Immature natural killer cell (primary cell): ENCODE data around the gene CNN2. TPM values are rescaled to one million over a fixed set of nuclear protein-coding genes. Genes with fewer than 3 reads are reported as not detected.

Source experiments
- DNase-seq, 3 donors: peaks; one replicate each; pipeline ENCODE4 v3.0.0; 2022; ENCODE audit warnings: mixed read lengths in 1 of 3
- H3K27ac Mint-ChIP-seq, 6 donors: one replicate each; pipeline ENCODE4 v1.8.0; 2020; ENCODE audit warnings: mixed read lengths in 6 of 6, mild to moderate bottlenecking in 5 of 6, inconsistent platforms in 4 of 6, moderate library complexity in 3 of 6
- H3K27me3 Mint-ChIP-seq, 3 donors: one replicate each; pipeline ENCODE4 v1.8.0; 2020 to 2021; ENCODE audit warnings: low read depth in 3 of 3, mild to moderate bottlenecking in 3 of 3, mixed read lengths in 3 of 3, moderate library complexity in 3 of 3, inconsistent platforms in 1 of 3
- H3K36me3 Mint-ChIP-seq, 3 donors: one replicate each; pipeline ENCODE4 v1.8.0; 2020; ENCODE audit warnings: mixed read lengths in 3 of 3, inconsistent platforms in 2 of 3, mild to moderate bottlenecking in 2 of 3
- H3K4me1 Mint-ChIP-seq, 2 donors: one replicate each; pipeline ENCODE4 v1.8.0; 2020; ENCODE audit warnings: inconsistent platforms in 2 of 2, mild to moderate bottlenecking in 2 of 2, mixed read lengths in 2 of 2, moderate library complexity in 1 of 2
- H3K4me3 Mint-ChIP-seq, 5 donors: one replicate each; pipeline ENCODE4 v1.8.0; 2020; ENCODE audit warnings: mild to moderate bottlenecking in 5 of 5, mixed read lengths in 5 of 5, inconsistent platforms in 3 of 5, moderate library complexity in 3 of 5
- H3K9me3 Mint-ChIP-seq, 6 donors: one replicate each; pipeline ENCODE4 v1.8.0; 2020; ENCODE audit warnings: mild to moderate bottlenecking in 6 of 6, mixed read lengths in 6 of 6, inconsistent platforms in 4 of 6, moderate library complexity in 3 of 6
- polyA plus RNA-seq, 3 donors: library from polyadenylated mRNA; unstranded; fragments of 300-500 nt; fragmentation: Illumina TruSeq; gene quantifications; one replicate each; pipeline ENCODE4 v1.2.3, GENCODE V29; 2021

CNN2 gene
- polyA plus RNA-seq, 3 donors from 2014 or later, result 227 to 382 (median 255) TPM

DNA sequence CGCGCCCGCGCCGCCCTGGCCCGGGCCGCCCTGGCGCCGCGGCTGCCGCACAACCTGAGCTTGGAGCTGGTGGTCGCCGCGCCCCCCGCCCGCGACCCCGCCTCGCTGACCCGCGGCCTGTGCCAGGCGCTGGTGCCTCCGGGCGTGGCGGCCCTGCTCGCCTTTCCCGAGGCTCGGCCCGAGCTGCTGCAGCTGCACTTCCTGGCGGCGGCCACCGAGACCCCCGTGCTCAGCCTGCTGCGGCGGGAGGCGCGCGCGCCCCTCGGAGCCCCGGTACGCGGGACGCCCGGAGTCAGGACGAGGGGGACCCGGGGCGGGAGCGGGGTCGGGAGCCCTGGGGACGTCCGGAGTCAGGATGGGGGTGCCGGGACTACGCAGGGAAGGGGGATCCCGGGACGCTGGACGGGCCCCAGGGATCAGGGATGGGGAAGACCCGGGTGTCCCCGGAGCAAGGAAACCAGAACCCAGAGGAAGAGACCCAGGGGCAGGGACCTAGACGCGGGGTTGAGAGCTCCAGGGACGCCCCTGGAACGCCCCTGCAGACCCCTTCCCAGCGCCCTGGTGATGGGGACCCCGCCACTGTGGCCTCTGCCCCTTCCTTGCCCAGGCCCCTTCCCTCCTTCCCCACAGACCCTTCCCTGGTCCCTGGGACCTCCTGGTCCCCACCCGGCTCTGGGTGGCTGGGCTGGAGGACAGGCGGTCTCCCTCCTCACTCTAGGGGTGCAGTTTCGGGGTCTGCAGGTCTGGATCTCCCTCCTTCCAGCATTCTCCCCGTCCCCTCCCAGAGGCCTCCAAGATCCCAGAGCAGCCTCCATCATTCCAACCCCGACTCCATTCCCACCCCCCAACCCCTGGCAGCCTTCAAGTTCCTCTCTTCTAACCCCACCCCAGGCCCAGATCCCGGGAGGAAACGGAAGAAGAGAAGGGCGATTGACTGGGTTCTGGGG lies 25.5 kb upstream of the CNN2 start:
- H3K4me1 Mint-ChIP-seq, result peaks cover 4 to 14% of the 10 kb centered on the region in 2 donors
- no peak for DNase-seq
- no peaks in the 10 kb centered on the region for H3K36me3 Mint-ChIP-seq
- no peaks in the 10 kb centered on the region for H3K9me3 Mint-ChIP-seq
- no peak overlapping the region for H3K27ac Mint-ChIP-seq
- no peak overlapping the region for H3K4me3 Mint-ChIP-seq
- peaks cover 21 to 25% (median 22%) of the 10 kb centered on the region in 3 donors for H3K27me3 Mint-ChIP-seq

GRCh38 chr19:1001538-1002166 lies 24.8 kb upstream of the CNN2 start:
- Mint-ChIP-seq H3K36me3 (no peaks in the 10 kb centered on the region), H3K27ac (no peak overlapping the region)
- DNase-seq, result peak; percentile 56 to 65 (median 63)

GRCh38 chr19:1002600-1002999 lies 23.8 kb upstream of the CNN2 start:
- no peak overlapping the region for H3K4me3 Mint-ChIP-seq

More at GRCh38 chr19:1001538-1002166, 24.8 kb upstream of the CNN2 start:
- Mint-ChIP-seq H3K27me3 (peaks cover 16 to 22% (median 17%) of the 10 kb centered on the region in 3 donors), H3K4me1 (peaks cover under 1 to 10% of the 10 kb centered on the region in 2 donors), H3K9me3 (no peaks in the 10 kb centered on the region), H3K4me3 (no peak overlapping the region)

GRCh38 chr19:1003283-1003682 lies 23.1 kb upstream of the CNN2 start:
- Mint-ChIP-seq H3K9me3 (no peaks in the 10 kb centered on the region), H3K27me3 (peaks cover 6 to 12% (median 7%) of the 10 kb centered on the region in 3 donors), H3K4me3 (no peak overlapping the region), H3K4me1 (peaks cover 0 to 6% of the 10 kb centered on the region in 2 donors), H3K27ac (no peak overlapping the region), H3K36me3 (no peaks in the 10 kb centered on the region)
- no peak for DNase-seq

More at GRCh38 chr19:1002600-1002999, 23.8 kb upstream of the CNN2 start:
- peaks cover 13 to 19% (median 14%) of the 10 kb centered on the region in 3 donors for H3K27me3 Mint-ChIP-seq
- no peaks in the 10 kb centered on the region for H3K9me3 Mint-ChIP-seq
- no peaks in the 10 kb centered on the region for H3K36me3 Mint-ChIP-seq
- H3K27ac Mint-ChIP-seq, result no peak overlapping the region
- DNase-seq, result no peak
- H3K4me1 Mint-ChIP-seq, result peaks cover 0 to 8% of the 10 kb centered on the region in 2 donors

DNA sequence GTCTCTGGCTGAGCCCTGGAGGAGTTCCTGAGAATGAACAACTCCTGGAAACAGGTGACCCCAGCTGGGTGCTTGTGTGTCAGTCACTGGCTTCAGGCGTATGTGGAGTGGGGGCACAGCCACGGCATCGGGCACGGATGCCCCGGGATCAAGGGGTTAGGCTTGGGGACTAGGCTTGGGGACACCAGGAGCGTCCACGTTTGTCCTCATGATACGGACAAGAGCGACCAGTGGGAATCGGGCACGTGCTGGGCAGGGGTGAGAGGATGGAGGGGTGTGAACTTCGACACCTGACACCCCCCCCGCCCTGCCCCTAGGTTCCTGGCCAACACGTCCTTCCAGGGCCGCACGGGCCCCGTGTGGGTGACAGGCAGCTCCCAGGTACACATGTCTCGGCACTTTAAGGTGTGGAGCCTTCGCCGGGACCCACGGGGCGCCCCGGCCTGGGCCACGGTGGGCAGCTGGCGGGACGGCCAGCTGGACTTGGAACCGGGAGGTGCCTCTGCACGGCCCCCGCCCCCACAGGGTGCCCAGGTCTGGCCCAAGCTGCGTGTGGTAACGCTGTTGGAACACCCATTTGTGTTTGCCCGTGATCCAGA lies 22.1 kb upstream of the CNN2 start:
- no peak overlapping the region for H3K4me3 Mint-ChIP-seq
- H3K9me3 Mint-ChIP-seq, result no peaks in the 10 kb centered on the region
- DNase-seq, result no peak
- no peak overlapping the region for H3K27ac Mint-ChIP-seq
- peaks cover 0 to 1% of the 10 kb centered on the region in 2 donors for H3K4me1 Mint-ChIP-seq
- H3K36me3 Mint-ChIP-seq, result no peaks in the 10 kb centered on the region
- peaks cover 1 to 6% (median 2%) of the 10 kb centered on the region in 3 donors for H3K27me3 Mint-ChIP-seq

GRCh38 chr19:1004803-1005664 lies 21.4 kb upstream of the CNN2 start:
- no peaks in the 10 kb centered on the region for H3K36me3 Mint-ChIP-seq
- no peaks in the 10 kb centered on the region for H3K9me3 Mint-ChIP-seq
- no peak overlapping the region for H3K4me3 Mint-ChIP-seq
- H3K4me1 Mint-ChIP-seq, result peaks cover 0 to 1% of the 10 kb centered on the region in 2 donors
- no peak for DNase-seq
- H3K27me3 Mint-ChIP-seq, result peaks cover 0 to 1% (median under 1%) of the 10 kb centered on the region in 3 donors
- no peak overlapping the region for H3K27ac Mint-ChIP-seq

- no peak for DNase-seq
- Mint-ChIP-seq H3K27ac (no peak overlapping the region), H3K27me3 (peaks cover 0 to 1% (median 0%) of the 10 kb centered on the region in 3 donors), H3K4me1 (no peaks in the 10 kb centered on the region), H3K9me3 (no peaks in the 10 kb centered on the region), H3K4me3 (no peak overlapping the region), H3K36me3 (no peaks in the 10 kb centered on the region)
Measured at GRCh38 chr19:1006711-1007398, 19.6 kb upstream of the CNN2 start.

DNA sequence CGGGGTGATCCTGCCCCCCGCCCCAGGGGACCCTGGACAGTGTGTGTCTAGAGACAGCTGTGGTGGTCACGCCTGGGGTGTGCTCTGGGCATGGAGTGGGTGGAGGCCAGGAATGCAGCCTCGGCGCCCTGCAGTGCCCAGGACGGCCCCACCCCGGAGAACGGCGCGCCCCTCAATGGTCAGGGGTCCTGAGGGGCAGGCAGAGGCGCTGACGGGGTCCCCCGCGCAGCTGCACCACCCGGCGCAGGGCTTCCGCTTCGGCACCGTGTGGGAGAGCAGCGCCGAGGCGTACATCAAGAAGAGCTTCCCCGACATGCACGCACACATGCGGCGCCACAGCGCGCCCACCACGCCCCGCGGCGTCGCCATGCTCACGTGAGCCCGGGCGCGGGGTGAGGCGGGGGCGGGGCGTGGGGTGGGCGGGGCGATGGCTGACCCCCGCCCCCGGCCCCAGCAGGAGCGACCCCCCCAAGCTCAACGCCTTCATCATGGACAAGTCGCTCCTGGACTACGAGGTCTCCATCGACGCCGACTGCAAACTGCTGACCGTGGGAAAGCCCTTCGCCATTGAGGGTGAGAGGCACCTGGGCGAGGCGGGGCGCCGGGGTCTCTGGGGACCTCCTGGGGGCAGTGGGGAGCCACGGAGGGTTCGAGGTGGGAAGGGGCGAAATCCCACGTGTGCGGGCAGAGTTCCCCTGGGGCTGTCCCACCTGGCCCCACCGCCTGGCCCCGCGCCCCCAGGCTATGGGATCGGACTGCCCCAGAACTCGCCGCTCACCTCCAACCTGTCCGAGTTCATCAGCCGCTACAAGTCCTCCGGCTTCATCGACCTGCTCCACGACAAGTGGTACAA lies 18.8 kb upstream of the CNN2 start:
- Mint-ChIP-seq H3K4me1 (no peaks in the 10 kb centered on the region), H3K27me3 (peaks cover 0 to 1% (median 0%) of the 10 kb centered on the region in 3 donors), H3K4me3 (no peak overlapping the region), H3K9me3 (no peaks in the 10 kb centered on the region), H3K36me3 (no peaks in the 10 kb centered on the region), H3K27ac (no peak overlapping the region)
- DNase-seq, result no peak

DNA sequence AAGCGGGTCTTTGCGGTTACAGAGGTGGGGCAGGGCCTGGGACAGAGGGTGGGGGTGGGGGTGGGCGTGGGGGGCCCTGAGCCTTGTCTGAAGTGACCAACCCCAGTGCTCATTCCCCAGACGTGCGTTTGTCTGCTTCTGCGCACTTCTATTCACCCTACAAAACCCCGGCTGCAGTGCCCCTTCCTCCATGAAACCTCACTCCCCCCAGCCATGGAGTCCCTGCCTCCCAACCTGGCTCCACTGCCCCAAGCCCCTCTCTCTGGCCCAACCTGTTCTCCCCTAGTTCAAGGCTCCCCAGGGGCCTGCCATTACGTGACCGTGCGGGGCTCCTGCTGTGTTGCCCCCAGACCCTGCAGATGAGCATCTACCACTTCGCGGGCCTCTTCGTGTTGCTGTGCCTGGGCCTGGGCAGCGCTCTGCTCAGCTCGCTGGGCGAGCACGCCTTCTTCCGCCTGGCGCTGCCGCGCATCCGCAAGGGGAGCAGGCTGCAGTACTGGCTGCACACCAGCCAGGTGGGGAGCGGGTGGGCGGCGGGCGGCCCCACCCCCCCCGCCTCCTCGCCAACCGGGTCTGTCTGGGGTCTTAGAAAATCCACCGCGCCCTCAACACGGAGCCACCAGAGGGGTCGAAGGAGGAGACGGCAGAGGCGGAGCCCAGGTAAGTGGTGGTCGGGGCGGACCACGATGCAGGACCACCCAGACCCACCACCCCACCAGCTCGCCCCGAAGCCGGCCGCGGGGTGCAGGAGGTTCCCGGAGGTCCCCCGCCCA lies 18.0 kb upstream of the CNN2 start:
- no peaks in the 10 kb centered on the region for H3K9me3 Mint-ChIP-seq
- H3K27me3 Mint-ChIP-seq, result no peaks in the 10 kb centered on the region
- no peak for DNase-seq
- H3K36me3 Mint-ChIP-seq, result no peaks in the 10 kb centered on the region
- no peak overlapping the region for H3K27ac Mint-ChIP-seq
- H3K4me3 Mint-ChIP-seq, result no peak overlapping the region
- H3K4me1 Mint-ChIP-seq, result no peaks in the 10 kb centered on the region

GRCh38 chr19:1009041-1009980 lies 17.1 kb upstream of the CNN2 start:
- Mint-ChIP-seq H3K9me3 (no peaks in the 10 kb centered on the region), H3K27ac (no peak overlapping the region), H3K4me1 (peaks cover 0 to 3% of the 10 kb centered on the region in 2 donors), H3K27me3 (no peaks in the 10 kb centered on the region), H3K4me3 (no peak overlapping the region), H3K36me3 (no peaks in the 10 kb centered on the region)
- DNase-seq, result no peak
